Urinary bladder (tissue), 4 donors: ENCODE results near the gene PLCH1. TPM values are rescaled to one million over a fixed set of nuclear protein-coding genes. Genes with fewer than 3 reads are reported as not detected.

Experiments
- DNase-seq: peaks from one replicate; pipeline ENCODE4 v3.0.0-alpha.2; 2015; ENCODE audit errors: extremely low spot score
- H3K27ac ChIP-seq: one replicate; pipeline ENCODE4 v1.5.1; 2013; ENCODE audit warnings: low read depth, mild to moderate bottlenecking, moderate library complexity
- H3K36me3 ChIP-seq: one replicate; pipeline ENCODE4 v1.6.1; 2013; ENCODE audit warnings: mild to moderate bottlenecking, moderate library complexity; ENCODE audit not compliant: insufficient read depth
- H3K4me1 ChIP-seq: one replicate; pipeline ENCODE4 v1.6.1; 2013; ENCODE audit warnings: mild to moderate bottlenecking, moderate library complexity; ENCODE audit not compliant: insufficient read depth
- H3K4me3 ChIP-seq: one replicate; pipeline ENCODE4 v1.5.1; 2013; ENCODE audit warnings: low read depth, low read length
- WGBS: extraction: QIAGEN DNeasy Blood & Tissue Kit; methylation state at CpG from one replicate; pipeline ENCODE4 v1.1.7; 2013; 5-methylcytosine and 5-hydroxymethylcytosine counted together
- polyA plus RNA-seq: library from polyadenylated mRNA; stranded (reverse); fragments of 200-250 nt; gene quantifications from one replicate; pipeline ENCODE4 v1.2.3, GENCODE V29; 2013
- total RNA-seq: library from RNA; depleted of rRNA; stranded (reverse); fragments of >200 nt; gene quantifications from one replicate; pipeline ENCODE4 v1.2.3, GENCODE V29; 2014
- donor health status: healthy with polysubstance abuse.
- donor health status: healthy.

PLCH1 gene
- total and polyA plus RNA-seq, 2 donors, result 0.27 to 3.2 TPM

DNA sequence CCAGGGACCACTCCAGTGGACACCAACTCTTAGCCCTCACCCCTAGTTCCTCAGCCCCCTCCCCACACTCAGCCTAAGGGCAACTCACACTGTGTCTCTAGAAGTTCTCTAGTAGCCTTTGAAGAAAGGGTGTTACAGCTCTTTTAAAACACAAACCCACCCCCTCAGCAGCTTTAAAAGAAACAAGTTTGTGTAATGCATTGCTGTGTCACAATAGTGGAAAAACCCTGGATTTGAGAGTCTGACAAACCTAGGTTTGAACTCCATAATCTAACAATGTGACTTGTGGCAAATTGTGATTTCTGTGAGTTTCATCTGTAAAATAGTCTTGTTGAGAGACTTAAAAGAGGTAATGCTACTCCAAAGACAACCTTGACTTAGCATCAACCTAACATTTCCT is 54.0 kb downstream of the PLCH1 start:
- Histone ChIP-seq H3K36me3 (no peaks in the 10 kb centered on the region), H3K4me3 (no peak overlapping the region), H3K4me1 (no peaks in the 10 kb centered on the region), H3K27ac (no peak overlapping the region)
- no peak for DNase-seq

DNA sequence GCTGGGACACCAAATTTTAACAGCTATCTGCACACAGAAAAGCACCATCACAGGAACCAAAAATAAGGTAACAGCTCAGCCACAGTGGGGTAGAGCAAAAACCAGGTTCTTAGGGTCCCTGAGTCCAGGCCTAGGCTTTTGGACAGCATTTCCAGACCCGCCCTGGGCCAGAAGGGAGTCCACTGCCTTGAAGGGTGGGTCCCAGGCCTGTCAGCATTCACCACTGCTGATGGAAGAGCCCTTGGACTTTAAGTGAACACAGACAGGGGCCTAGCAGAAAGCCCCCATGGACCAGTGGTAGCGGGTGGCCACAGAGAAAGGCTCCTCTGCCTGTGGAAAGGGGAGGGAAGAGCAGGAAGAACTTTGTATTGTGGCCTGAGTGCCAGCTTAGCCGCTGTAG is 56.4 kb downstream of the PLCH1 start:
- Histone ChIP-seq H3K4me1 (no peaks in the 10 kb centered on the region), H3K4me3 (no peak overlapping the region), H3K36me3 (no peaks in the 10 kb centered on the region), H3K27ac (no peak overlapping the region)
- no peak for DNase-seq
- 93% methylated on average over 3 of the region's 3 CpGs for WGBS

DNA sequence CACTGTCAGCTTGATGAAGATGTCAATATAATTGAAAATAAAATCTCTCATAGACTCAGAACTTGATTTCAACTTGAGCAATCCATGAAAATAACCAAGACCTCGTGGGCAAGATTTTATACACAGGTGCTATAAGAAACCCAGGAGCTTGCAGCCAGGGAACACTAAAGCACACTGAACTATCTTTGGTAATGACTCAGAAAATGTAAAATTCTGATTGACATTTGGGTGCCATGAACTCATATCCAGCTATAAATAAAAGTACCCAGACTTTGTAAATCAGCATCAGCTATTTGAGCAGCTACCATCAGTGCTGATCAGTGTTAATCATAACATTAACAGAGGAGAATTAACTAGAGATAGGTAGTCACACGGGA is 61.5 kb downstream of the PLCH1 start:
- H3K4me1 ChIP-seq, result no peaks in the 10 kb centered on the region
- H3K27ac ChIP-seq, result no peak overlapping the region
- WGBS, result 69% methylated on average over 2 of the region's 2 CpGs
- H3K4me3 ChIP-seq, result no peak overlapping the region
- no peak for DNase-seq
- no peaks in the 10 kb centered on the region for H3K36me3 ChIP-seq

DNA sequence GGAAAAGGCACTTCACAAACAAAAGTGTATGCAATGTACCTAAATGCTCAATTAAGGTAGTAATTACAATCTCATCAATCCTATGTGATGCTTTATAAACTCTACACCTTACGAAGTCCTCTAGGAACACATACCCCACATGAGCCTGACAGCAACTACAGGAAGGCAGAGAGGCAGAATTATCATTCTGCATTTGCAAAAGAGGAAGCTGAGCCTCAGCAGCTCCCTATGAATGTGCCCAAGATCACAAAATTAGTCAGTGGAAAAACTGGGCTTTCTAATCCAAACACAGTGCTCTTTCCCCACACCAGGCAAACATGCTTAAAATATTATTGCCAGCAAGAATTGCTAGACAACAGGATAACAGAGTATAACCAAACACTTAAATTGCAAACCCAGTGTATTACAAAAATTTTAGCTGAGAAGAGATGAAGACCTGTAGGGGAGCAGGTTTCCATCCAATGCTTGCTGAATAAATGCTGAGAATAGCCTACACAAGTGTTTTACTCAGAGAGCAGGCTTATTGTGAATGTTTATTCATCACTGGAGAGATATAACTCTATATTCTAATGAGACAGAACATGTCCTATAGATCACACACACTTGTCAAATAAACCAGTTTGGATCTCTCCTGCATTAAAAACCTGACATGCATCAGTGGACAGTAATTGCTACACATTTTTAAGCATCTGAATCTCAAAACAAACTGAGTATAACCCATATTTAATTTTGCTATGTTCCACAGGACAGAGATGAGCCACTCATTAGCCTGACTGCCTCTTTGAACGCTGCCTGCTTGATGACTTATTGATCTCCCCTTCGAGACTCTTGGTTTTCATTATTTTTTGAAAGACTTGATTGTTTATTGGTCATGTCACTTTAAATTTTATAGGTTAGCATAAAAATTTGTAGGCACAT is 62.2 kb downstream of the PLCH1 start:
- no peak for DNase-seq
- no peaks in the 10 kb centered on the region for H3K36me3 ChIP-seq
- WGBS, result 69% methylated on average over 3 of the region's 3 CpGs
- H3K4me3 ChIP-seq, result no peak overlapping the region
- H3K27ac ChIP-seq, result no peak overlapping the region
- H3K4me1 ChIP-seq, result no peaks in the 10 kb centered on the region

DNA sequence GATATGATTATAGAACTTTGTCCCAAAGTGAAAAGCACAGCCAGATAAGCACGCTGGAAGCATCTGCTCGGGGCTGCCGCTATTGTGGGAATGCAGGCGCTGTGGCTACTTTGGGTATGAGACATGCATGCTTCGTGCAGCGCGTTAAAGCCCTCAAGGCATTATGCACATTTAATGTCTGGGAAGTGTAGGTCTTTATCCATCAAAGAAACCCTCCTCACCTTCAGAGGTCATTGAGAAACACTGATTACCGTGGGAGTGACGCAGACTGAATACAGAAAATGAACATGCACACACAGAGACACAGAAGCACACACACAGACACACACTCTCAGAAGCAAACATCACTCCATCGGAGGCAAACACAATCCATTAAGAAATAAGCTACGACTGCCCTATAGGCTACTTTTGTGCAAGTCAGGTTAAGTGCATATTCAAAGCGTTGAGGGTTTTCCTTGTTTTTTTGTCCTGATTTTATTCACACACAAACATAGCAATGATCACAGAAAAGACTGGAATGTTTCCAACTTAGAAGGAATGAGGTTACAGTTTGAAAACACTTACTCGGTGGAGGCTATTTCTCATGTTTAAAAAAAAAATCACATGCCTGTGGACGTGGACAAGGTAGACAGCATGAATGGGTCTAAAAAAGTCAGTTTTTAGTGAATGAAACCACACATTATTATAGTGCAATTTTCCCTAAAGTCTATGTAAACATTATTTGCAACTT is 68.5 kb downstream of the PLCH1 start:
- Histone ChIP-seq H3K36me3 (no peaks in the 10 kb centered on the region), H3K4me1 (no peaks in the 10 kb centered on the region), H3K27ac (no peak overlapping the region), H3K4me3 (peak overlapping the region; percentile 11)
- 21% methylated on average over 14 of the region's 14 CpGs for WGBS
- DNase-seq, result no peak

DNA sequence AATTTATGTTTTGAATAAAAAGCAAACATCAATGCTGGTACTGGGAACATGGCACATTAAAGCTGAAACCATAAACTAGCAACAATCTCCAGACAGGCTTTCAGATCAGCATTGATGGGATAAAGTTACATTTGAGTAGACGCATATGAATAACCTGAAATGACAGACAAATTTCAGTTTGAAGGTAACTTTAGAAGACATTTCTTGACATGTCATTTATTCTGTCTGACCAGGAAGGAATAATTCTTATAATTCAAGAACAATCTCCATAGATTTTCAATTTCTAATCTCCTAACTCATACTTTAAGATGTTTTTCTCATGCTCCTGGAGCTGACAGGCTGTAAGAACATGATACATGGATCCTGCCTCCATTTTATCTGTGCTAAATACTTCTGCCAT is 69.8 kb downstream of the PLCH1 start:
- DNase-seq, result no peak
- Histone ChIP-seq H3K4me1 (no peaks in the 10 kb centered on the region), H3K27ac (no peak overlapping the region), H3K36me3 (no peaks in the 10 kb centered on the region), H3K4me3 (no peak overlapping the region)
- 100% methylated on average over 1 of the region's 1 CpG for WGBS

DNA sequence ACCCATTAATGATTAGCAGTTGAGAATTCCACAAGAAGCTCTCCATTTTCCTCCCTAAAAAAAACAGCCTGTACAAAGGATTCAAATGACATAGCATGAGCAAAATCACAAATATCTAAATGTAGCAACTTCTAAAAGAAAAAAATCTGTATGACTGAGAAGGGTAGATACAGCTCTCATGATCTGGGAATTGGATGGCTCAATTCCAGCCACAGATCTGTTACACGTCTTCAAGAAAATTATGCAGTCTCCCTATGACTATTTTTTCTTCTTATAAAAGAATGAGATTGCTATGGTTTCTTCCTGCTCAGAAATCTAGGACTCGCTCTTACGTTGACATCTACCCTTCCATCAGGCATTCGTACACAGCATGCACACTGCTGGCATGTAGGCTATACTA is 71.5 kb downstream of the PLCH1 start:
- no peak overlapping the region for H3K4me3 ChIP-seq
- no peak overlapping the region for H3K27ac ChIP-seq
- 86% methylated on average over 4 of the region's 4 CpGs for WGBS
- no peaks in the 10 kb centered on the region for H3K4me1 ChIP-seq
- no peak for DNase-seq
- no peaks in the 10 kb centered on the region for H3K36me3 ChIP-seq

DNA sequence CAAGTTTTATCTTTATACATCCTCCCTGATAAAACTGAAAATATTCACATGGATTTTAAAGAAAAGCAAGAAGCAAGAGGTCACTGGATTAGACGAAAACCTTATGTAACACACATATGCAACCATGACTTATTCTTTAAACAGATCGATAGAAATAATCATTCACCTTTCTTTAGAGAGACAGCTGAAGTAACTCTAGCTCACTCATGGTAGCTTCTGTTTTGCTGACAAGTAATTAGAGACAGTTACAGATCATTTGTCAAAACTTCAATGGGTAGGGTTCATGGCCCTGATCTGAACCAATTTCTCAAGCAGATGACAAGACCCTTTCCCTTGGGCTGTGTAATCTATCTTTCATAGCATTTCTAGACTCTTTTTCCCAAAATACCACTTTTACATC is 74.5 kb downstream of the PLCH1 start:
- no peaks in the 10 kb centered on the region for H3K36me3 ChIP-seq
- H3K4me1 ChIP-seq, result no peaks in the 10 kb centered on the region
- 68% methylated on average over 2 of the region's 2 CpGs for WGBS
- DNase-seq, result no peak
- H3K4me3 ChIP-seq, result no peak overlapping the region
- H3K27ac ChIP-seq, result no peak overlapping the region

DNA sequence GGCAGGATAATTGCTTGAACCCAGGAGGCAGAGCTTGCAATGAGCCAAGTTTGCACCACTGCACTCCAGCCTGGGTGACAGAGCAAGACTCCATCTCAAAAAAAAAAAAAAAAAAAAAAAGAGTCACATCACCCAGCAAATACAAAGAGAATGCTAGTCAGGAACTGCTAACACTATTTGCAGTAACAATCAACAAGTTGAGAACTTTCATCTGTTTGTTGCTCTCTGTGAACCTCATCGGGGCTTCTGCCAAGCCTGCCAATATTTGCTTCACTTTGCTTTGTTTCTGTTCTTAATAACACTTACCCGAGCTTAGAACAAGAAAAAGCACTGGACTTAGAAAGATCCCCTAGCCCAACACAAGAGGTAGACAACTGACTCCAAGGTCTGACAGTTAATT is 76.9 kb downstream of the PLCH1 start:
- Histone ChIP-seq H3K36me3 (no peaks in the 10 kb centered on the region), H3K4me1 (no peaks in the 10 kb centered on the region), H3K27ac (no peak overlapping the region), H3K4me3 (no peak overlapping the region)
- no peak for DNase-seq
- 67% methylated on average over 2 of the region's 2 CpGs for WGBS

DNA sequence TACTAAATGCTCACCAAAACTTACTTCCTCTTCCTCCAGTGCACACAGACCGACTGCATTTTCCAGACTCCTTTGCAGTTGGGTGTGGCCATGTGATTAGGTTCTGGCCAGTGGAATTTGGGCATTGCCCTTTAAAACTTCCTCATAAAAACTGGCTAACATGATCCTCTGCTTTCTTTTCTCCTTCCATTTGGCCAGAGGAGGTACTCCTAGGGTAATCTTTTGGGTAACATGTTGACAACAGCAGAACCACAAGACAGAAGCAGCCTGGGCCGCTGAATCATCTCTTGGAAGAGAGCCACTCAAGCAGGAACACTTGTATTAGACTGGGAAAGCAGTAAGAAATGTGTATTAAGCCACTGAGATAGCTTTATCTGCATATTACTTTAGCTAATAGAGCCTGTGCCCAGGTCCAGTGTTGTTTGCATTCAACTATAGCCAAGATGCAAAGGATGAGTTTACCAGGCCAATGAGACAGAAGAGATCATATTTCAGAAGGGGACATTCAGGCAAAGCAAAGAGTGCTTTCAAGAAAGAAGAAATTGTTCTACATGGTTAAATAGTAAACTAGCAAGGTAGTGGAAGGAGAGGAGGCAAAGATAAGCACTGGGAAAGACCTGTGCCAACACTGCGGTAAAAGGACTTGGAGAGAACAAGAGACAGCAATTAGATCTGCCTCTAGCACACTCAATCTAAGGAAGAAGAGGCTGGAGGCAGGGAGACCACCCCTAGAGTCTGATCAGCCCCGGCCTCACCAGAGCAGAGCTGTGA is 79.8 kb downstream of the PLCH1 start:
- Histone ChIP-seq H3K36me3 (no peaks in the 10 kb centered on the region), H3K4me3 (no peak overlapping the region), H3K27ac (no peak overlapping the region), H3K4me1 (no peaks in the 10 kb centered on the region)
- DNase-seq, result peak; percentile 36
- 38% methylated on average over 4 of the region's 4 CpGs for WGBS

DNA sequence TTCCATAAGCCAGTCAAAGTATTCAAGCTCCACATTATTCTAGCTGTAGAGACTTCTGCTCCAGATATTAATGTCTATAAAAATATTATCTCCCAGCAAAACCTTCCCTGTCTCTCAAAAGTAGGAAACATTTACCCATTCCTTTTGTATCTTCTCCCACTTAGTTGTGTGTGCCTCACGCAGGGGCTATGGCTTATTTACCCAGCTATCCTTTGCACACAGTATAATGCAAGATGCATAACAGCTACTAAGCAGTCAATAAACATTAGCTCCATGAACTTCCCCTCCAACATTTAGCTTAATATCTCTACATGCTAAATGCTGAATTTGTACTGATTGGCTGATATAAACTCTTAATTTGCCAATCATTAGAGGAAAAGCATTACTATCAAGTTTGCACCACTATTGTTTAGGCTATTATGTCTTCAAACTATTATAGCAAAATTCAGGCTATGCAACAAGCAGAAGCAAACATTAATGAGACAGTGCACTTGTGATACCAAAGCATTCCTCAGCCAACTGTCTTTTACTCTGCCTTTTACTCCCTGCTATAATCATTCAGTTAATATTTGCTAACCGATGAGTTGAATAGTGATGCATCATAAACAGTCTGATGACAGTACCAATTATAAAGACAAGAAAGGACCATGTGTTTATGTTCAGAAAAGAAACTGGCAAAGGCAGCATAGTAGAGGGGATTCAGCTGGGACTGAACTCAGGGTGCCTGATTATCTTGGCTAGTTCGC is 81.2 kb downstream of the PLCH1 start:
- Histone ChIP-seq H3K4me3 (no peak overlapping the region), H3K27ac (no peak overlapping the region), H3K4me1 (no peaks in the 10 kb centered on the region), H3K36me3 (no peaks in the 10 kb centered on the region)
- 53% methylated on average over 3 of the region's 3 CpGs for WGBS
- no peak for DNase-seq

DNA sequence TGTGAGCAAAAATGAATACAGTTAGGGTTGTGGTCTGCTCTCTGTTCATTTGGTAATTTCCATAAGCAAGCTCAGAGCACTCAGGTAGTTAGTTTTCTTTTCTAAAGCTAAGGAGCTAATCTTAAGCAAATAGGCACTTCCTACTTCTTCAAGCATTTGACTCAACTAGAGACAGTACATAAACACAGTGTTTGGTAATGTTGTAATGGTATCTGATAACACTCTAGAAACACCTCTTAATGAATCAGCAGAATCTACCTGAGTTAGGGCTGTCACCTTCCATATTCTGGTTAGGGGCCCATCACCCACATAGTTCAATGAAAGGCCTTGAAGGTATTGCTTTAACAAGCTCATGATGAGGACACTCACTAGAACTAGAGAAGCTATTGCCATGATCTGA is 83.1 kb downstream of the PLCH1 start:
- Histone ChIP-seq H3K27ac (no peak overlapping the region), H3K4me1 (no peaks in the 10 kb centered on the region), H3K4me3 (no peak overlapping the region), H3K36me3 (no peaks in the 10 kb centered on the region)
- DNase-seq, result no peak

DNA sequence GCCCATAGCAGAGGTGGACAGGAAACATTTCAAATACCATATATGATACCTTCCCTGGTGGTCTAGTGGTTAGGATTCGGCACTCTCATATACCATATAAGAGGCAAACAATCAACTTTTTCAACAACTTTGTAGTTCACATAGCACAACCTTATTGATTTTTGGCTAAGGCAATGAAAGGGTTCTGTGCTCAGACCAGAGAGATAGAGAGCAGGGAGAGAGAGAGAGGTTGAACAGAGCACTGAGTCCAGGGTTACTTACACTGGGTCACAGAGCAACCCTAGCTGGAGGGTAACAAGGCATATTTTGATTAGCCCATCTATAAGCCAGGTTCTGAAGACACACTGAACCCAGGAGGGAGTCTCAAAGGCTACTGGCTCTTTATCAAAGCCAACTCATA is 83.8 kb downstream of the PLCH1 start:
- no peaks in the 10 kb centered on the region for H3K36me3 ChIP-seq
- DNase-seq, result no peak
- no peak overlapping the region for H3K27ac ChIP-seq
- no peaks in the 10 kb centered on the region for H3K4me1 ChIP-seq
- no peak overlapping the region for H3K4me3 ChIP-seq
- 97% methylated on average over 1 of the region's 1 CpG for WGBS
